Raji (cell line): Measurements from ENCODE around the gene CALML6.

Experiments used
- POLR2A ChIP-seq: IDR thresholded peaks from 2 replicates; pipeline ENCODE4 v1.6.1; 2011; ENCODE audit warnings: low read depth, low read length, control low read depth; ENCODE audit not compliant: insufficient read depth

CALML6 gene

DNA sequence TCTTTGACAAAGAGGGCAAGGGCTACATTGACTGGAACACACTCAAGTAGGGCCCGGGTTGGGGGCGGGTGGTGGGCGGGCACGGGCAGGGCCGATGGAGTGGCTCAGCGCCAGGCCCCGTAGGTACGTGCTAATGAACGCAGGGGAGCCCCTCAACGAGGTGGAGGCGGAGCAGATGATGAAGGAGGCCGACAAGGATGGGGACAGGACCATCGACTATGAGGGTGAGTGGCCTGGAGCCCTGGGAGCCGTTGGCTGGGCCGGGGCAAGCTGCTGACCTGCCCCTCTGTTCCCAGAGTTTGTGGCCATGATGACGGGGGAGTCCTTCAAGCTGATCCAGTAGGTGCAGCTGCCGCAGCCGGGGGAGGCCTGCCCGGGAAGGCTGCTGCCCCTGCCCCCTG lies 1.8 kb downstream of the CALML6 start:
- TF ChIP-seq POLR2A = 0 out of 2 replicates have a peak, but pooled peaks have one; percentile 18

DNA sequence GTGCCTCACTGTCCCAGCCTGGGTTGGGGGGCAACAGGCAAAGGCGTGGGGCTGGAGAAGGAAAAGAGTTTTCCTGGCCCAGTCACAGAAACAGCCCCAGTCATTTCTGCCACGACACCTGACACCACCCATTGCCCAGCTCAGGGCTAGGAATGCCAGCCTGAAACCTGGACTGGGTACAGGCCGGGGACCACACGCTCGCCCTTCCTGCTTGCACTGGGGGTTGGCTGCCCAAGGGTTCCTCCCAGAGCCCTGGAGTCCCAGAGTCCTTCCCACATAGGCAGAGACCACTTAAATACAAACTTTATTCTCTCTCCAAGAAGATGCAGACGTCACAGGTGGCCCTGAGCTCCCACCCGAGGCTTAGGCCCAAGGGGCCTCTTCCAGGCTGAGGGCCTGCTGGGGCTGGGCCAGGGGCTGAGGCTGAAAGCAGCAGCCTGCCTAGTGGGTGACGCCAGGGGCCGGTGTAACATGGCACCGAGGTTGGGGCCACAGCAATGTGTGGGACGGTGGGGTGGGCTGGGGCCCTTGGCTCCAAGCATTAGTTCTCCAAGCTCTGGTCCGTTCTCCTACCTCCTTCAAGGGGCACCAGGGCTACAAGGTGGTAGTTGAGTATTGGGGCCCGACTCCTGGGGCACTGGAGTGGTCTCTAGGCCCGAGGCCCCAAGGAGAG lies 2.4 kb downstream of the CALML6 start:
- no peak for TF ChIP-seq POLR2A

GRCh38 chr1:1917995-1918900 lies 3.2 kb downstream of the CALML6 start:
- no peak for TF ChIP-seq POLR2A

GRCh38 chr1:1918901-1919303 lies 3.8 kb downstream of the CALML6 start, which contains the start of gene TMEM52:
TSS of gene TMEM52 (minus strand) at chr1:1919279. CDS start at chr1:1919265, 14 bp downstream.
- TF ChIP-seq POLR2A = peak; percentile 58; the same call in 1 of the 2 replicates

DNA sequence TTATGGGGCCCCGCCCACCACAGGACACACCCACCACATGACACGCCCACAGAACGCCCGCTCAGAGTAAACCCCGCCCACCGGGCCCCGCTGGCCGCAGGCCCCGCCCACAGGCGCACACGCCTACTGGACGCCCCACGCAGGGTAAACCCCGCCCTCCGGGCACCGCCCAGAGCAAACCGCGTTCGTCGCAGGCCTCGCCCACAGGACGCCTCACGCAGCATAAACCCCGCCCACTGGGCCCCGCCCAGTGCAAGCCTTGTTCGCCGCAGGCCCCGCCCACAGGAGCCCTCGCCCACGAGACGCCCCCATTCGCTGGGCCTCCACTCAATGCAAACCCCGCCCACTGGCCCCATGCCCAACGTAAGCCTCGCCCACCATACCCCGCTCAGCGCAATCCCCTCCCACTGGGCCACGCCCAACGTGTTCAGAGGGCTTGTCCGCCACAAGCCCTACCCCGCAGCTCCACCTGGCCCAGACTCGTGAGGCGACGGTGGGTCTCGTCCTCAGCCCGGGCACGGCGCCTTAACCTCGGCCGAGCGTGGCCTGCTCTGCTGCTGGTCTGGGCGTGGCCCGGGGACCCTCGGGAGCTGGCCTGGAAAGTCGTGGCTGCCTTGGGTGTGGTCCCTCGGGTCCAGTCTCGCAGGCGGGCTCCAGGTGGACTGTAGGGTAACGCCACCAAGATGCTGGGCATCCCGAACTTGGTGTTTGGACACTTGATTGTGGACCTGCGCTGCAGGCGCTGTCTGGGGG lies 4.4 kb downstream of the CALML6 start:
- TF ChIP-seq POLR2A = peak; percentile 87

GRCh38 chr1:1920057-1920607 lies 5.1 kb downstream of the CALML6 start:
- TF ChIP-seq POLR2A = no peak

DNA sequence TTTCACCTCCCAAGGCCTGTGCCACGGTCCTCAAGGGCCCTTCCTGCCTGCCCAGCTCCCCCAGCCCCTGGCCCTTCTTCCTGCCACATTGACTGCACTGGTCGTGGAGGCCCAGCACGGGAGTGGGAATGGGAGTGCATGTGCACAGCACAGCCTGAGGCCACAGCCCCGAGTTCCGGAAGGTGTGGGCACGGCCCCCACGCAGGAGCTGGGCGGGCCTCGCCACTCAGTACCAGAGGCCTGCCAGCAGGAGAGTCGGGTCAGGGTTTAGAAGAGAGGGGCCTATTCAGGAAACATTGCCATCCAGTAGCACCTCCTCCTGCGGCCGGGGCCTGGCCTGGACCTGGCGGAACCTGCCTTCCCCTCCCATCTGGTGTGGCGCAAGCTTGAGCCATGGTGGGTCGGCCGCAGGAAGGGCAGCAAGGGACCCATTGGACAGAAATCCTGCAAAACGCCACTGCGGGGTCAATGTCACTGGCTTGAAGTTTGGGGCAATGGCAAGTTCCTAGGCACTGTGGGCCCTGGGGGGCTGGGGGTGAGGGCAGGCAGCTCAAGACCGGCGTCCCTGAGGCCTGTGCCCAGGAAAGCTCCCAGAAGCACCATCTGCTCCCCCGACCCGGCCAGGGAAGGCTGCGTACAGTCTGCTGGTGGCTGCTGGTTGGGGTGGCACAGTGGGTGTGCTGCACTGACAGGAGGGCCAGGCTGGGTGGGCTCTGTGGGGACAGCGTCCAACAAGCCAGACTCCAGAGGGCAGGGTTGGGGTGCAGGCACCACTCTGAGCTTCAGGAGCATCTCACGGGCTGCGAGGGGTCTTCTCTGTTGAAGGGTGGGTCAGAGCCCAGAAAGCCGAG lies 5.8 kb downstream of the CALML6 start:
- TF ChIP-seq POLR2A = no peak

DNA sequence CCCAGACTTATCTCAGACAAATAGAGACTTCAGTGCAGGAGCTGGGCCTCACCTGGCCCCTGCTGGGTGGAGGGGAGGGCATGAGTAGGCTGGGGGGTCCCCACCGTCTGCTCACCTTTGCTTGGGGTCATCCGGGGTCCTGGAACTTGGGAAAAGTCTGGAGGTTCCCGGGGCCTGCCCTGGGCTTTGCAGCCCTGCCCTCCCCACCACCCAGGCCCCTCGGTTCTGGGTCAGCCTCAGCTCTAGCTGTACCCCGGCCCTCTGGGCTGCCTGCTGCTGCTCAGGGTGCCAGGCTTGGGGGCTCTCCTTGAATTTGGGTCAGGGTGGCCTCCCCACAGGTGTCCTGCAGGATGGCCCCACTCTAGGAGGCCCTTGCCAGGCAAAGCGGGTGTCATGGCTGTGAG lies 6.4 kb downstream of the CALML6 start:
- no peak for TF ChIP-seq POLR2A

DNA sequence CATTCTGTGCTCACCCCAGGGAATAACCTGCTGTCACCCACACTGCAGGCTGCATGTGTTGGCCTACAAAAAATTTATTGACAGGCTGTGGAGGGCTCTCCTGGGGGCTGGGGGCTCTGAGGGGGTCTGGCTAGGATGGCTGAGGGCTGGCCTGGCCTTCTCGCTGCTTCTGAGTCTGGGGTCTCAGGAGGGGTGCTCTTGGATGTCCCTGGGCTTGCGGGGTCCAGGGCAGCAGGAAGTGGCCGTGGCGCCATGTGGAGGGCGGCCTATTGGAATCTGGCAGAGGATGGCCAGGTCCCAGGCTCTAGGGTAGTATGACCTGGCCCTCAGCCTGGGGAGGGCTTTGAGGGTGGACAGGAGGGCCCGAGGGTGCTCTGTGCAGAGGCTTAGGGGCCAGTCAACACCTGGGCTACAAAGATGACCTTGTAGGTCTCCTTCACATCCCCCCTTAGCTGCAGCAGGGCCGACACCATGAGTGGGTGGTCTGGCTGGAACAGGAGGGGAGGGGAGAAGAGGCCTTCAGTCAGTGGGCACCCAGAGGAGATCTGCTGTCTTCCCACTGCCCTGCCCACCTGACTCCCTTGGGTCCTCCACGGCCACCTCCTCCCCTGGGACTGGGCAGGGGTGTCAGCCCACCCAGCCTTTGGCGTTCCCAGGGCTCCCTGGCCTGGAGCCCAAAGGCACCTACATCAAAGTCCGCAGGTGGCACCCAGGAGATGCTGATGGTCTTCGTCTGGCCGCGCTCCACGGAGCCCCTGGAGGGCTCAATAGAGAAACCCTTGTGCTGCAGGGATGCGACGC lies 7.0 kb downstream of the CALML6 start:
- no peak for TF ChIP-seq POLR2A

DNA sequence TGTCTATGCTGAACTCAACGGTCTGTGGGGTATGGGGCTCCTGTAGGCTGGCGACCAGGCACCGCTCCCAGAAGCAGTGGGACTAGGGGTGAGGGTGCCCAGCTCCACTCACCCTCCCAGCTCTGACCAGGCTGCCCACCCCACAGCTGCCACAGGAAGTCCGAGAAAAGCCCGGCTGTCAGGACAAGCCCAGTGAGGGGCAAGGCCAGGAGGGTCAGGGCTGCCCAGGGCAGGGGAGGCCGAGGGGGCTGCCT lies 7.6 kb downstream of the CALML6 start:
- no peak for TF ChIP-seq POLR2A

- TF ChIP-seq POLR2A = no peak
Observed at GRCh38 chr1:1922956-1923833, 8.1 kb downstream of the CALML6 start.

GRCh38 chr1:1924386-1924785 lies 9.3 kb downstream of the CALML6 start:
- TF ChIP-seq POLR2A = no peak

GRCh38 chr1:1924849-1925248 lies 9.8 kb downstream of the CALML6 start:
- TF ChIP-seq POLR2A = no peak
